VCaP (cell line): ENCODE measurements around the gene GPR135.
"Not testable (repeated sequence)": the region's sequence is repeated elsewhere in the genome, so short reads cannot be mapped to it uniquely, and the experiment has no call there.

Experiments used
- H3K27ac ChIP-seq: fragments of 450-650 bp; 2 replicates; pipeline ENCODE4 v1.5.1; 2017
- TF ChIP-seq, protein P1 (sequence below): fragments of 450-650 bp; conservative IDR thresholded peaks from 2 replicates; pipeline ENCODE4 v1.5.1; 2017; ENCODE audit warnings: mild to moderate bottlenecking, moderate library complexity

Gene GPR135

GRCh38 chr14:59454139-59454538 is 11.0 kb downstream of the GPR135 start:
- TF ChIP-seq, protein P1, sequence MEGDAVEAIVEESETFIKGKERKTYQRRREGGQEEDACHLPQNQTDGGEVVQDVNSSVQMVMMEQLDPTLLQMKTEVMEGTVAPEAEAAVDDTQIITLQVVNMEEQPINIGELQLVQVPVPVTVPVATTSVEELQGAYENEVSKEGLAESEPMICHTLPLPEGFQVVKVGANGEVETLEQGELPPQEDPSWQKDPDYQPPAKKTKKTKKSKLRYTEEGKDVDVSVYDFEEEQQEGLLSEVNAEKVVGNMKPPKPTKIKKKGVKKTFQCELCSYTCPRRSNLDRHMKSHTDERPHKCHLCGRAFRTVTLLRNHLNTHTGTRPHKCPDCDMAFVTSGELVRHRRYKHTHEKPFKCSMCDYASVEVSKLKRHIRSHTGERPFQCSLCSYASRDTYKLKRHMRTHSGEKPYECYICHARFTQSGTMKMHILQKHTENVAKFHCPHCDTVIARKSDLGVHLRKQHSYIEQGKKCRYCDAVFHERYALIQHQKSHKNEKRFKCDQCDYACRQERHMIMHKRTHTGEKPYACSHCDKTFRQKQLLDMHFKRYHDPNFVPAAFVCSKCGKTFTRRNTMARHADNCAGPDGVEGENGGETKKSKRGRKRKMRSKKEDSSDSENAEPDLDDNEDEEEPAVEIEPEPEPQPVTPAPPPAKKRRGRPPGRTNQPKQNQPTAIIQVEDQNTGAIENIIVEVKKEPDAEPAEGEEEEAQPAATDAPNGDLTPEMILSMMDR, result no peak
- H3K27ac ChIP-seq, result no peak overlapping the region

GRCh38 chr14:59451849-59452248 is 13.3 kb downstream of the GPR135 start:
- TF ChIP-seq, protein P1, result no peak

GRCh38 chr14:59450716-59451115 is 14.5 kb downstream of the GPR135 start:
- no peak overlapping the region for H3K27ac ChIP-seq

More at GRCh38 chr14:59451849-59452248, 13.3 kb downstream of the GPR135 start:
- H3K27ac ChIP-seq, result no peak overlapping the region

DNA sequence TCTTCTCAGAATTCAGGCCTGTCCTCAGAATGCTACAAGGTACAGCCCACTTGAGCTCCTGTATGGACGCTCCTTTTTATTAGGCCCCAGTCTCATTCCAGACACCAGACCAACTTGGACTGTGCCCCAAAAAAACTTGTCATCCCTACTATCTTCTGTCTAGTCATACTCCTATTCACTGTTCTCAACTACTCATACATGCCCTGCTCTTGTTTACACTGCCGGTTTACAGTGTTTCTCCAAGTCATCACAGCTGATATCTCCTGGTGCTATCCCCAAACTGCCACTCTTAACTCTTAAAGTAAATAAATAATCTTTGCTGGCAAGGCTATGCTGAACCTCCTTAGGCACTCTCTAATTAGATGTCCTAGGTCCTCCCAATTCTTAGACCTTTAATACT is 16.5 kb downstream of the GPR135 start:
- not testable (repeated sequence) for H3K27ac ChIP-seq

More at GRCh38 chr14:59450716-59451115, 14.5 kb downstream of the GPR135 start:
- TF ChIP-seq, protein P1, result no peak

DNA sequence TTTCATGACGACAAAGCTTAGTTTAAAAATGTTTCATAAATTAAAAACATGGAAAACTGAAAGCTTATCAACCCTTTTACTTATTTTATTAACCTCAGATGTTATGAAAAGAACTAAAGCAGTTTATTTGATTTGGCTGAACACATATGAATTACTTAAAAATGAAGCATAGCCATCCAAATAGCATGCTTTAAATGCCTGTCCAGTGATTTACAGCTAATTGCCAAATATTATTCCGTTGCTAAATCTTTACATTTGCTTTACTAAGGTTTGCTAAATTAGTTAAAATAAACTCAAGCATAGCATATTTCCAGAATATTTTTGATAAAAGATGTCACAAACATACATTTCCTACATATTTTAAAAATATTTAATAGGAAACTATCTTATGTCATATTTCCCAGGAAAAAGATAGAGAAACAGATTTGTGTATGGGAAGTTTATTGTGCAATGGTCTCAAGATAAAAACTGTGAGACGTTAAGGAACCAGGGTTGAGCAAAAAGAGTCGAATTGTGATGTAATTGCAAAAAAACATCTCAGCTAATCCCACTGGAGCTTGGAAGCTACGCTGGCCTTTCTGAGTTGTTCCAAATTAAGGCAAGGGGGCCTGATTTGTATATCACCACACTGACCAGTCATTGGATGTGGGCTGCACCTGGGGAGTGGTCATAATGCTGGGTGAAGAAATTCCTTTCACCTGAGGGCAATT is 25.8 kb downstream of the GPR135 start:
- TF ChIP-seq, protein P1, result no peak
- H3K27ac ChIP-seq, result no peak overlapping the region

- no peak overlapping the region for H3K27ac ChIP-seq
- TF ChIP-seq, protein P1, result no peak
These were observed 27.0 kb downstream of the GPR135 start for GRCh38 chr14:59438195-59438647.

DNA sequence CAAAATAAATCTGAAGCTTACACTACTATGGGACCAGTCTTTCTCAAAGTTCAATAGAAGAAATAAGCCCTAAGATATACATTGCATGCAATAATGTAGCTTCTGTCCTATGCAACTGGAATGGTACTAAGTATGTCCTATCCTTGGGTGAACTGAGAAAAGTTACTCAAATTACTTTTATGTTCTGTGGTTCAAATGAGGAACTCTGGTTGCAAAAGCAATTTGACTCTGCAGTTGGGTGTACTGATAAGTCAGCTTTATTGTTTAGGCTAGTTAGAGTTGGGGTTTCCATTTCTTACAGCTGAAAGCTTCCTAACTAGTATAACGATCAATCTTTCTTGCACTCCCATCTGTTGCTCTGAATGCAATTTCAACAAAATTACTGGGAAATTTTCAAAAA is 29.2 kb downstream of the GPR135 start:
- TF ChIP-seq, protein P1, result no peak
- no peak overlapping the region for H3K27ac ChIP-seq

- TF ChIP-seq, protein P1, result no peak
- H3K27ac ChIP-seq, result no peak overlapping the region
These were observed 30.1 kb downstream of the GPR135 start for GRCh38 chr14:59435101-59435500.
